Measurements from ENCODE around the gene HSH2D.
A peak's percentile ranks its signal among the peaks of the same experiment; 100 is the strongest.

DNA sequence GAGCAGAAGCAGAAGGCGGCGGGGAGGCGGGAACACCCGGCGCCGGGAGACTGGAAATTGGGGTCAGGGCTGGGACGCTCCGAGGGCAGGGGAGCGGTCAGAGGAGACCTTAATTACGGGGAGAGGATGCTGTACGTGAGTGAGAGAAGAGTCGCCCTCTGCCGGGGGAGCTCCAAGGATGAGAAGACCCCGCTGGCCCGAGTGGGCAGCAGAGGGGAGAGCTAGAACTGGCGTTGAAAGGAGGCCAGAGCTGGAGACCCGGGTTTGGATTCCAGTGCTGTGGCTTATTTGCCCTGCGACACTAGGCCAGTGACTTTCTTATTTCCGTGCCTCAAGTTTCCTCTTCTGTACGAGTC is 42.3 kb downstream of the HSH2D start:
- peak in 1 of 2 donors; percentile 5 for TF ChIP-seq CTCF (IDR thresholded peaks at IDR 0.05)
- no peak for TF ChIP-seq POLR2A (IDR thresholded peaks at IDR 0.05)

Data from suprapubic skin (tissue), 3 donors.